OCI-LY3 (cell line): ENCODE results near the gene IFNG-AS1.
A peak's percentile ranks its signal among the peaks of the same experiment; 100 is the strongest.

Experiments
- H2AFZ ChIP-seq: fragments of 200-600, 300-600 bp; shearing (Covaris generic); 2 replicates; pipeline ENCODE4 v1.6.0; 2014; ENCODE audit warnings: antibody characterized with exemption, low read depth, low read length
- H3K27ac ChIP-seq: fragments of 200-600, 300-600 bp; sonication (generic); 2 replicates; pipeline ENCODE4 v1.5.1; 2014; ENCODE audit warnings: mild to moderate bottlenecking, low read length, moderate library complexity, mixed read lengths
- H3K27me3 ChIP-seq: fragments of 200-600, 300-600 bp; sonication (generic); 2 replicates; pipeline ENCODE4 v1.6.1; 2014; ENCODE audit warnings: low read depth, low read length, mixed read lengths
- H3K36me3 ChIP-seq: fragments of 200-600, 300-600 bp; sonication (generic); replicated peaks from 2 replicates; pipeline ENCODE3; 2014; ENCODE audit warnings: low read depth, low read length, mixed read lengths
- H3K4me1 ChIP-seq: fragments of 300-600, 200-600 bp; sonication (generic); 2 replicates; pipeline ENCODE4 v1.6.1; 2014; ENCODE audit warnings: low read length, mixed read lengths
- H3K4me2 ChIP-seq: fragments of 200-600, 300-600 bp; sonication (generic); 2 replicates; pipeline ENCODE4 v1.6.1; 2014; ENCODE audit warnings: low read length, mixed read lengths
- H3K4me3 ChIP-seq: fragments of 300-600, 200-600 bp; sonication (generic); 2 replicates; pipeline ENCODE4 v1.5.1; 2014; ENCODE audit warnings: antibody characterized with exemption, mild to moderate bottlenecking, low read length, moderate library complexity
- H3K79me2 ChIP-seq: fragments of 300-600, 200-600 bp; shearing (Covaris generic); 2 replicates; pipeline ENCODE4 v1.6.1; 2014; ENCODE audit warnings: mild to moderate bottlenecking, low read length, mixed read lengths
- H3K9ac ChIP-seq: fragments of 300-600, 200-600 bp; shearing (Covaris generic); 2 replicates; pipeline ENCODE4 v1.6.0; 2014; ENCODE audit warnings: mild to moderate bottlenecking, low read length, moderate library complexity
- H3K9me3 ChIP-seq: fragments of 200-600, 300-600 bp; shearing (Covaris generic); 2 replicates; pipeline ENCODE4 v1.6.1; 2014; ENCODE audit warnings: low read length, mixed read lengths; ENCODE audit not compliant: insufficient read depth
- H4K20me1 ChIP-seq: fragments of 200-600, 300-600 bp; sonication (generic); 2 replicates; pipeline ENCODE4 v1.6.1; 2016; ENCODE audit warnings: low read length, mixed read lengths; ENCODE audit not compliant: insufficient read depth
- CTCF ChIP-seq: fragments of 200-600, 300-600 bp; sonication (generic); IDR thresholded peaks from 2 replicates; pipeline ENCODE4 v1.5.1; 2014; ENCODE audit warnings: antibody characterized with exemption, low read length, low read depth
- EZH2phosphoT487 ChIP-seq: fragments of 200-600 bp; shearing (Covaris generic); IDR thresholded peaks from 2 replicates; pipeline ENCODE4 v1.6.1; 2018; ENCODE audit warnings: antibody characterized with exemption, mixed run types, low read depth

IFNG-AS1 gene

GRCh38 chr12:67981287-67982162, 7.7 kb upstream of the IFNG-AS1 start:
- Histone ChIP-seq H3K4me1 (no peaks in the 10 kb centered on the region), H2AFZ (no peak overlapping the region), H4K20me1 (no peaks in the 10 kb centered on the region), H3K79me2 (no peaks in the 10 kb centered on the region), H3K27ac (no peak overlapping the region), H3K9me3 (no peaks in the 10 kb centered on the region), H3K9ac (no peak overlapping the region), H3K4me2 (no peak overlapping the region), H3K4me3 (no peak overlapping the region), H3K36me3 (no peaks in the 10 kb centered on the region), H3K27me3 (no peaks in the 10 kb centered on the region)
- TF ChIP-seq CTCF: no peak
- no peak for TF ChIP-seq EZH2phosphoT487

- Histone ChIP-seq H4K20me1 (no peaks in the 10 kb centered on the region), H3K27ac (no peak overlapping the region), H3K9me3 (no peaks in the 10 kb centered on the region), H3K9ac (no peak overlapping the region), H3K79me2 (no peaks in the 10 kb centered on the region), H3K36me3 (no peaks in the 10 kb centered on the region), H2AFZ (no peak overlapping the region), H3K4me1 (no peaks in the 10 kb centered on the region), H3K4me3 (no peak overlapping the region), H3K27me3 (no peaks in the 10 kb centered on the region), H3K4me2 (no peak overlapping the region)
- TF ChIP-seq CTCF: no peak
- TF ChIP-seq EZH2phosphoT487: no peak
Observed at GRCh38 chr12:67982164-67982563, 7.1 kb upstream of the IFNG-AS1 start.

GRCh38 chr12:67986632-67987031, 2.6 kb upstream of the IFNG-AS1 start:
- Histone ChIP-seq H3K79me2 (no peaks in the 10 kb centered on the region), H3K4me2 (no peak overlapping the region), H3K36me3 (no peaks in the 10 kb centered on the region), H2AFZ (no peak overlapping the region), H3K9me3 (no peaks in the 10 kb centered on the region), H3K27ac (no peak overlapping the region), H3K4me3 (no peak overlapping the region), H3K27me3 (no peaks in the 10 kb centered on the region), H3K4me1 (peaks cover 26% of the 10 kb centered on the region), H4K20me1 (no peaks in the 10 kb centered on the region), H3K9ac (no peak overlapping the region)
- TF ChIP-seq CTCF: no peak
- TF ChIP-seq EZH2phosphoT487: no peak

GRCh38 chr12:67988601-67989021, 636 bp upstream of the IFNG-AS1 start:
- H3K27ac ChIP-seq: no peak overlapping the region
- peak overlapping the region; percentile 37 for H3K4me2 ChIP-seq
- no peak overlapping the region for H2AFZ ChIP-seq
- H3K79me2 ChIP-seq: no peaks in the 10 kb centered on the region
- TF ChIP-seq EZH2phosphoT487 (no peak), CTCF (no peak)
- H3K4me1 ChIP-seq: peaks cover 27% of the 10 kb centered on the region
- H3K36me3 ChIP-seq: no peaks in the 10 kb centered on the region
- no peak overlapping the region for H3K4me3 ChIP-seq
- no peaks in the 10 kb centered on the region for H3K9me3 ChIP-seq
- no peaks in the 10 kb centered on the region for H4K20me1 ChIP-seq
- no peaks in the 10 kb centered on the region for H3K27me3 ChIP-seq
- H3K9ac ChIP-seq: no peak overlapping the region
